Measurements from ENCODE around the gene TCF3. TPM values are rescaled to one million over a fixed set of nuclear protein-coding genes. Genes with fewer than 3 reads are reported as not detected.

Gene TCF3
- total and polyA plus RNA-seq, 10 of the 15 experiments (the other 5 are each of a cell fraction or from before 2014, with no cell fraction given) = 6.7 to 282 (median 70.7) TPM

DNA sequence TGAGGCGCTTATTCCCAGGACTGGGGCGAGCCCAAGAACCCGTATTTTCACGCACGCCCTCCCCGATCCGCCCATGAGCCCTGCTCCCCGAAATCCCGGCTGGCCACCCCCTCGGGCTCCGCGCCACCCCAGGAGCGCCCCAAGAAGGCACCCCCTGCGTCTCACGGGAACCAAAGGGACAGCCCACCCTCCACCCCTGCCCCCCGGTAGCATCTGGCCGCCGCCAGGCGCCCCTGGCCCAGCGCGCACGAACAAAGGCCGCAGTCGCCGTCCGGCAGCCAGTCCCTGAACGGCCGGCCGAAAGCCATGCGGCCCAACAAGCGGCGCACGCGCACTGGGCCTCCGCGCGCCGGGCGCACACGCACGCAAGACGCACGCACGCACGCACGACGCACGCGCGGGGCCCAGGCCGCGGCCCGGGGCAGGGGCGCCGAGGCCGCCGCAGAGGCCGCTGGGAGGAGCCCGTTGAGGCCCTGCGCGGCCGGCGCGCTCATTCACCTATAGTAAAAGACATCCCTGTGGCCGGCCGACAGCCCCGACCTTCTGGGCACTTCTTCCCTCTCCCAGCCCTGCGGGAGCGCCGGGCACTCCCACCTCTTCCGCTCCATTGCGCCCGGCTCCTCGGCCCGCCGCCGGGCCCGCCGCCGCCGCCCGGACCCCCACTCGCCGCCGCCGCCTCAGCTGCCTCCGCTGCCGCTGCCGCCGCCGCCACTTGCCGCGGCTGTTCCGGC lies 60.2 kb downstream of the TCF3 start:
- no peaks in the 10 kb centered on the region for H3K9me3 ChIP-seq (replicated peaks; ENCODE audit: control insufficient read depth, insufficient read depth, low read length)
- intact Hi-C loops (cut with micrococcal nuclease; ENCODE audit: unreplicated experiment) = no loop called here
- peak overlapping the region; percentile 66 for H2AFZ ChIP-seq (ENCODE audit: control insufficient read depth, low read depth, low read length)
- peak overlapping the region; percentile 79 for H3K4me2 ChIP-seq (ENCODE audit: control insufficient read depth, insufficient read depth)
- peaks cover 28% of the 10 kb centered on the region for H3K79me2 ChIP-seq (ENCODE audit: control insufficient read depth, insufficient read depth, low read length)
- in situ Hi-C loops (cut with MboI) = no loop called here
- ChIA-PET RAD21 (ENCODE audit: unreplicated experiment) (interaction anchor here (0.6 to 2.0 kb wide), 5 partner anchors 13 to 80 kb away, joined by 3 to 16 read pairs (median 4); partner anchors contain the start of gene UQCR11), SMC1A (ENCODE audit: uncharacterized antibody, unreplicated experiment) (interaction anchor here (1.2 to 2.0 kb wide), 3 partner anchors 12 to 81 kb away, joined by 4 to 11 read pairs (median 4); partner anchors contain the start of genes TCF3 and UQCR11), CTCF (interaction anchor here (1.2 to 4.4 kb wide), 6 partner anchors 46 to 203 kb away, joined by 3 to 55 read pairs (median 6); no protein-coding TSS in a partner anchor), POLR2A (interaction anchor here (0.6 to 1.9 kb wide), 7 partner anchors 9 to 263 kb away, joined by 3 to 19 read pairs (median 3); partner anchors contain the start of genes REEP6, TCF3 and UQCR11)
- H3K4me3 ChIP-seq = peak overlapping the region; percentile 98
- no peaks in the 10 kb centered on the region; a peak in 2 of 4 replicates for H3K36me3 ChIP-seq (ENCODE audit: control insufficient read depth in 2 of 2, insufficient read depth in 2 of 2, low read length in 1 of 2)
- DNase-seq (ENCODE audit: low read depth, low spot score) (peak; percentile 50), FAIRE-seq (peak; percentile 66), ATAC-seq (peak; percentile 87)
- peak overlapping the region; percentile 92 for H3K27ac ChIP-seq (ENCODE audit: control insufficient read depth, insufficient read depth)
- WGBS (ENCODE audit: insufficient coverage, insufficient replicate concordance, low lambda C conversion rate, missing lambda C conversion rate) = under 1% methylated on average over 56 of the region's 94 CpGs
- BruUV-seq (replicated peaks) = no TSS peak
- peaks cover 4% of the 10 kb centered on the region; the same call in 1 of the 2 replicates for H3K4me1 ChIP-seq (ENCODE audit: control insufficient read depth, insufficient read depth, low read length)
- H3K27me3 ChIP-seq (replicated peaks in 1 of 2; ENCODE audit: control insufficient read depth in 2 of 2, insufficient read depth in 2 of 2, low read length in 1 of 2) = no peaks in the 10 kb centered on the region
- no peaks in the 10 kb centered on the region for H4K20me1 ChIP-seq (ENCODE audit: control insufficient read depth, insufficient read depth)
- H3K9ac ChIP-seq (ENCODE audit: control insufficient read depth, insufficient read depth, low read length) = peak overlapping the region; percentile 98
- no peak for TF ChIP-seq CBX5 (IDR thresholded peaks at IDR 0.05; ENCODE audit: low read depth)
- no peak for TF ChIP-seq EP300 (IDR thresholded peaks at IDR 0.05; ENCODE audit: borderline replicate concordance in 1 of 2, control insufficient read depth in 1 of 2, low read depth in 2 of 2, low read length in 2 of 2)
- peak; percentile 77 for TF ChIP-seq NR2F1 (conservative IDR thresholded peaks at IDR 0.05)
- no peak for TF ChIP-seq STAT1 (conservative IDR thresholded peaks at IDR 0.05)
- peak; percentile 6; the same call in 1 of the 2 replicates for TF ChIP-seq TCF12 (IDR thresholded peaks at IDR 0.05; ENCODE audit: low read depth, low read length)
- TF ChIP-seq, protein P1, sequence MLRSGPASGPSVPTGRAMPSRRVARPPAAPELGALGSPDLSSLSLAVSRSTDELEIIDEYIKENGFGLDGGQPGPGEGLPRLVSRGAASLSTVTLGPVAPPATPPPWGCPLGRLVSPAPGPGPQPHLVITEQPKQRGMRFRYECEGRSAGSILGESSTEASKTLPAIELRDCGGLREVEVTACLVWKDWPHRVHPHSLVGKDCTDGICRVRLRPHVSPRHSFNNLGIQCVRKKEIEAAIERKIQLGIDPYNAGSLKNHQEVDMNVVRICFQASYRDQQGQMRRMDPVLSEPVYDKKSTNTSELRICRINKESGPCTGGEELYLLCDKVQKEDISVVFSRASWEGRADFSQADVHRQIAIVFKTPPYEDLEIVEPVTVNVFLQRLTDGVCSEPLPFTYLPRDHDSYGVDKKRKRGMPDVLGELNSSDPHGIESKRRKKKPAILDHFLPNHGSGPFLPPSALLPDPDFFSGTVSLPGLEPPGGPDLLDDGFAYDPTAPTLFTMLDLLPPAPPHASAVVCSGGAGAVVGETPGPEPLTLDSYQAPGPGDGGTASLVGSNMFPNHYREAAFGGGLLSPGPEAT (IDR thresholded peaks at IDR 0.05; ENCODE audit: low read depth) = no peak
- TF ChIP-seq HDAC6 (IDR thresholded peaks at IDR 0.05; ENCODE audit: unreplicated experiment) = no peak
- TF ChIP-seq, protein P2, sequence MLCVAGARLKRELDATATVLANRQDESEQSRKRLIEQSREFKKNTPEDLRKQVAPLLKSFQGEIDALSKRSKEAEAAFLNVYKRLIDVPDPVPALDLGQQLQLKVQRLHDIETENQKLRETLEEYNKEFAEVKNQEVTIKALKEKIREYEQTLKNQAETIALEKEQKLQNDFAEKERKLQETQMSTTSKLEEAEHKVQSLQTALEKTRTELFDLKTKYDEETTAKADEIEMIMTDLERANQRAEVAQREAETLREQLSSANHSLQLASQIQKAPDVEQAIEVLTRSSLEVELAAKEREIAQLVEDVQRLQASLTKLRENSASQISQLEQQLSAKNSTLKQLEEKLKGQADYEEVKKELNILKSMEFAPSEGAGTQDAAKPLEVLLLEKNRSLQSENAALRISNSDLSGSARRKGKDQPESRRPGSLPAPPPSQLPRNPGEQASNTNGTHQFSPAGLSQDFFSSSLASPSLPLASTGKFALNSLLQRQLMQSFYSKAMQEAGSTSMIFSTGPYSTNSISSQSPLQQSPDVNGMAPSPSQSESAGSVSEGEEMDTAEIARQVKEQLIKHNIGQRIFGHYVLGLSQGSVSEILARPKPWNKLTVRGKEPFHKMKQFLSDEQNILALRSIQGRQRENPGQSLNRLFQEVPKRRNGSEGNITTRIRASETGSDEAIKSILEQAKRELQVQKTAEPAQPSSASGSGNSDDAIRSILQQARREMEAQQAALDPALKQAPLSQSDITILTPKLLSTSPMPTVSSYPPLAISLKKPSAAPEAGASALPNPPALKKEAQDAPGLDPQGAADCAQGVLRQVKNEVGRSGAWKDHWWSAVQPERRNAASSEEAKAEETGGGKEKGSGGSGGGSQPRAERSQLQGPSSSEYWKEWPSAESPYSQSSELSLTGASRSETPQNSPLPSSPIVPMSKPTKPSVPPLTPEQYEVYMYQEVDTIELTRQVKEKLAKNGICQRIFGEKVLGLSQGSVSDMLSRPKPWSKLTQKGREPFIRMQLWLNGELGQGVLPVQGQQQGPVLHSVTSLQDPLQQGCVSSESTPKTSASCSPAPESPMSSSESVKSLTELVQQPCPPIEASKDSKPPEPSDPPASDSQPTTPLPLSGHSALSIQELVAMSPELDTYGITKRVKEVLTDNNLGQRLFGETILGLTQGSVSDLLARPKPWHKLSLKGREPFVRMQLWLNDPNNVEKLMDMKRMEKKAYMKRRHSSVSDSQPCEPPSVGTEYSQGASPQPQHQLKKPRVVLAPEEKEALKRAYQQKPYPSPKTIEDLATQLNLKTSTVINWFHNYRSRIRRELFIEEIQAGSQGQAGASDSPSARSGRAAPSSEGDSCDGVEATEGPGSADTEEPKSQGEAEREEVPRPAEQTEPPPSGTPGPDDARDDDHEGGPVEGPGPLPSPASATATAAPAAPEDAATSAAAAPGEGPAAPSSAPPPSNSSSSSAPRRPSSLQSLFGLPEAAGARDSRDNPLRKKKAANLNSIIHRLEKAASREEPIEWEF (IDR thresholded peaks at IDR 0.05; ENCODE audit: insufficient replicate concordance, low read depth, low read length) = no peak
- TF ChIP-seq, protein P3, sequence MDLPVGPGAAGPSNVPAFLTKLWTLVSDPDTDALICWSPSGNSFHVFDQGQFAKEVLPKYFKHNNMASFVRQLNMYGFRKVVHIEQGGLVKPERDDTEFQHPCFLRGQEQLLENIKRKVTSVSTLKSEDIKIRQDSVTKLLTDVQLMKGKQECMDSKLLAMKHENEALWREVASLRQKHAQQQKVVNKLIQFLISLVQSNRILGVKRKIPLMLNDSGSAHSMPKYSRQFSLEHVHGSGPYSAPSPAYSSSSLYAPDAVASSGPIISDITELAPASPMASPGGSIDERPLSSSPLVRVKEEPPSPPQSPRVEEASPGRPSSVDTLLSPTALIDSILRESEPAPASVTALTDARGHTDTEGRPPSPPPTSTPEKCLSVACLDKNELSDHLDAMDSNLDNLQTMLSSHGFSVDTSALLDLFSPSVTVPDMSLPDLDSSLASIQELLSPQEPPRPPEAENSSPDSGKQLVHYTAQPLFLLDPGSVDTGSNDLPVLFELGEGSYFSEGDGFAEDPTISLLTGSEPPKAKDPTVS (IDR thresholded peaks at IDR 0.05; ENCODE audit: low read depth, low read length) = no peak
- peak; percentile 94 for TF ChIP-seq POLR2AphosphoS5 (IDR thresholded peaks at IDR 0.05; ENCODE audit: low read length)
- TF ChIP-seq DPF2 (IDR thresholded peaks at IDR 0.05) = peak; percentile 72; the same call in 1 of the 2 replicates
- peak; percentile 82 for TF ChIP-seq SMARCA5 (IDR thresholded peaks at IDR 0.05)
- TF ChIP-seq FOXK2 (IDR thresholded peaks at IDR 0.05) = no peak

All from GM12878 (cell line).